AG04450 (cell line): ENCODE results near the gene PLA2G4F. TPM values are rescaled to one million over a fixed set of nuclear protein-coding genes. Genes with fewer than 3 reads are reported as not detected.

Source experiments
- CTCF ChIA-PET: fragments of 300-600, 350-600 bp; formaldehyde crosslinking; extraction: SDS; loops from one replicate; lab custom pipeline; 2022; ENCODE audit warnings: antibody characterized with exemption, inconsistent platforms; lab: Charles Lee
- POLR2A ChIA-PET: fragments of 350-600 bp; formaldehyde crosslinking; extraction: SDS; loops from one replicate; lab custom pipeline; 2021; ENCODE audit warnings: antibody characterized with exemption, inconsistent platforms; lab: Yijun Ruan, JAX
- DNase-seq: peaks from one replicate; pipeline ENCODE4 v3.0.0-alpha.2; 2011; ENCODE audit warnings: low read depth, low spot score
- H3K27ac ChIP-seq: one replicate; pipeline ENCODE4 v1.5.1; 2012; ENCODE audit warnings: low read depth, low read length, control low read depth
- H3K27me3 ChIP-seq: one replicate; pipeline ENCODE4 v1.6.0; 2012; ENCODE audit warnings: low read length; ENCODE audit not compliant: control insufficient read depth, insufficient read depth
- H3K4me3 ChIP-seq: 2 replicates; pipeline ENCODE4 v1.5.1; 2011; ENCODE audit warnings: mild to moderate bottlenecking, low read depth, low read length, control low read depth
- H3K9me3 ChIP-seq: 2 replicates; pipeline ENCODE4 v1.5.1; 2012; ENCODE audit warnings: low read length; ENCODE audit not compliant: control insufficient read depth, insufficient read depth
- CTCF ChIP-seq: IDR thresholded peaks from 2 replicates; pipeline ENCODE4 v1.5.1; 2011; ENCODE audit warnings: low read depth, low read length, control low read depth, inconsistent platforms
- polyA plus RNA-seq: library from polyadenylated mRNA; depleted of rRNA; stranded (reverse); fragments of >200 nt; gene quantifications from 2 replicates; pipeline ENCODE4 v1.2.3, GENCODE V29; 2011

Gene PLA2G4F
- polyA plus RNA-seq, 1 experiment: not detected

DNA sequence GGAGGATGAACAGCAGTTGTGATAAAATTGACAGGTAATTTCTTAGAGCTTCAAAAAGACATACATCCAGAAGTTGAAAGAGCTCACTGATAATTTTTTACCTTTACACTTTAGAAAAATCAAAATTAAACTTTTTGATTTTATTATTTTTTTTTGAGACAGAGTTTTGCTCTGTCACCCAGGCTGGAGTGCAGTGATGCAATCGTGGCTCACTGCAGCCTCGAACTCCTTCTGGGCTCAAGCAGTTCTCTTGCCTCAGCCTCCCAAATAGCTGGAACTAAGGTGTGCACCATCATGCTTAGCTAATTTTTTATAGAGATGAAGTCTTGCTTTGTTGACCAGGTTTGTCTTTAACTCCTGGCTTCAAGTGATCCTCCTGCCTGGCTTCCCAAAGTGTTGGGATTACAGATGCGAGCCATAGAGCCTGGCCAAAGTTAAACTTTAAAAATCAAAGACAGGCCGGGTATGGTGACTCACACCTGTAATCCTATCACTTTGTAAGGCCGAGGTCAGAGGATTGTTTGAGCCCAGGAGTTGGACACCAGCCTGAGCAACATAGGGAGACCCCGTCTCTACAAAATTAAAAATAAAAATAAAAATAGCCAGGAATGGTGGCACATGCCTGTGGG lies 21.7 kb downstream of the PLA2G4F start:
- H3K27me3 ChIP-seq: peaks cover 38% of the 10 kb centered on the region
- no peak for DNase-seq
- no peak overlapping the region for H3K27ac ChIP-seq
- TF ChIP-seq CTCF: no peak
- H3K4me3 ChIP-seq: no peak overlapping the region
- ChIA-PET POLR2A (no interaction called here), CTCF (interaction anchor here (1.0 to 1.3 kb wide), 4 partner anchors 13 to 145 kb away, joined by 3 to 7 read pairs (median 3); no protein-coding TSS in a partner anchor)
- H3K9me3 ChIP-seq: no peaks in the 10 kb centered on the region

- Histone ChIP-seq H3K9me3 (no peaks in the 10 kb centered on the region), H3K27ac (no peak overlapping the region), H3K4me3 (no peak overlapping the region), H3K27me3 (peaks cover 34% of the 10 kb centered on the region)
- ChIA-PET CTCF (interaction anchor here (1.0 to 1.3 kb wide), 4 partner anchors 14 to 144 kb away, joined by 3 to 7 read pairs (median 3); no protein-coding TSS in a partner anchor), POLR2A (no interaction called here)
- no peak for DNase-seq
- TF ChIP-seq CTCF: peak; percentile 63
These were observed 22.4 kb downstream of the PLA2G4F start for GRCh38 chr15:42133886-42134502.

- DNase-seq: no peak
- TF ChIP-seq CTCF: no peak
- peaks cover 30% of the 10 kb centered on the region for H3K27me3 ChIP-seq
- no peak overlapping the region for H3K27ac ChIP-seq
- POLR2A ChIA-PET: no interaction called here
- H3K9me3 ChIP-seq: no peaks in the 10 kb centered on the region
- no peak overlapping the region for H3K4me3 ChIP-seq
- CTCF ChIA-PET: interaction anchor here (1.2 kb wide), 1 partner anchor 67 kb away, joined by 3 read pairs; no protein-coding TSS in a partner anchor
These were observed 23.1 kb downstream of the PLA2G4F start for GRCh38 chr15:42133356-42133755.

DNA sequence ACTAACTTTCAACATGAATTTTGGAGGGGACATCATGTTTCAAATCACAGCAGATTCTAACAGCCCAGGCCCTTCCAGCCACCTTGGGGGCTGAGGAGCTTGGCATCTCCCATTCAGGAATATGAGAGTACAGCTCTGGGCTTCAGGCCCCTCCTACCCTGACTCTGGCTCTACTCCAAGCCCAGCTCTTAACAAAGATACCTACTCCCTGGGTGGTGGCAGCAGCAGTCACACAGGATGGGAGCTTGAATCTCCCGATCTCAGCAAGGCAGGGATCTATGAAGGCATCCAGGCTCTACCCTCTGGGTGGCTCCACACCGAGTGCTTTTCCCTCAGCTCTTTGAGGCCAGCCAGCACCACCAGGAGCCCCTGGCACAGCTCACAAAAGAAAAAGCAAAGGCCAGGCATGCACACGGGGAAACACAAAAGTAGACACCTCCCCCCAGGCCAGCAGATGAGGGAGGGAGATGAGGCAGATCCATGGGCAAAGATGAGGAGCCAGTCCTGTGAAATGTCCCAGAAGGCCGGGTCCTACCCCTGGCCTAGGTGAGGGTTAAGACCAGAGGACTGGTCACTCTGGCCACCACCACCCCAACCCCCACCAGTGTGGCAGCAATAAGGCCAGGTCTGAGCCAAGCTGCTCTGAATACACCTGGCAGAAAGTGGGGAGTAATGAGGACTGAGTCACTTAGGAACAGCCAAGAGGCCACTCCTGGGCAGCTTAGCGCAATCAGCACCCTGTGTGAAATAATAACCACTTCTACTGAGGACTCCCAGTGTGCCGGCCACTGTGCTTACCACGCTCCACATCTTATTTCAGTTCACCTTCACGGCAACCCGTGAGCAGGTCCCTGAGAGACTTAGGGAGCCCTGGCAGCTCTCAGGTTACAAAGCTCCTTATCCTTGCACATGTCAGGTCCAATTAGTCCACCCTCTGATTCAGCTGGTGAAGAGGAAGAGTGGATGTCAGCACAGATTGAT lies 24.3 kb downstream of the PLA2G4F start:
- Histone ChIP-seq H3K27me3 (peaks cover 30% of the 10 kb centered on the region), H3K9me3 (no peaks in the 10 kb centered on the region), H3K27ac (no peak overlapping the region), H3K4me3 (no peak overlapping the region)
- CTCF ChIA-PET: interaction anchor here (1.1 to 1.7 kb wide), 2 partner anchors 48 to 65 kb away, joined by 3 to 7 read pairs; no protein-coding TSS in a partner anchor
- no peak for TF ChIP-seq CTCF
- DNase-seq: no peak
- POLR2A ChIA-PET: no interaction called here
